Endothelial cell (in vitro differentiated cells): ENCODE data around the gene CS. TPM values are rescaled to one million over a fixed set of nuclear protein-coding genes. Genes with fewer than 3 reads are reported as not detected.
"Not testable (repeated sequence)": the region's sequence is repeated elsewhere in the genome, so short reads cannot be mapped to it uniquely, and the experiment has no call there.

ENCODE experiments used
- DNase-seq: peaks from one replicate; pipeline ENCODE4 v3.0.0; 2021; ENCODE audit warnings: low spot score
- H3K27ac Mint-ChIP-seq: one replicate; pipeline ENCODE4 v1.8.0; 2021; ENCODE audit warnings: mixed read lengths, inconsistent platforms; ENCODE audit not compliant: unreplicated experiment
- H3K27me3 Mint-ChIP-seq: one replicate; pipeline ENCODE4 v1.8.0; 2021; ENCODE audit warnings: mild to moderate bottlenecking, moderate library complexity, mixed read lengths, inconsistent platforms; ENCODE audit not compliant: unreplicated experiment
- H3K36me3 Mint-ChIP-seq: one replicate; pipeline ENCODE4 v1.8.0; 2021; ENCODE audit warnings: mild to moderate bottlenecking, low read depth, mixed read lengths, inconsistent platforms; ENCODE audit not compliant: unreplicated experiment
- H3K4me1 Mint-ChIP-seq: one replicate; pipeline ENCODE4 v1.8.0; 2021; ENCODE audit warnings: mild to moderate bottlenecking, mixed read lengths, inconsistent platforms; ENCODE audit not compliant: unreplicated experiment
- H3K4me3 Mint-ChIP-seq: one replicate; pipeline ENCODE4 v1.8.0; 2021; ENCODE audit warnings: mild to moderate bottlenecking, mixed read lengths, inconsistent platforms; ENCODE audit not compliant: unreplicated experiment
- H3K9me3 Mint-ChIP-seq: one replicate; pipeline ENCODE4 v1.8.0; 2021; ENCODE audit warnings: mixed read lengths, inconsistent platforms; ENCODE audit not compliant: unreplicated experiment
- CTCF ChIP-seq: fragments of 200-600 bp; sonication (generic); IDR thresholded peaks from one replicate; pipeline ENCODE4 v1.5.0; 2021; ENCODE audit warnings: antibody characterized with exemption; ENCODE audit not compliant: unreplicated experiment
- total RNA-seq: library from RNA; stranded (reverse); fragmentation: NEBNext Ultra II Directional; extraction: Animal tissue kit (Norgen Biotek cat#: 25700); gene quantifications from one replicate; pipeline ENCODE4 v1.2.1, GENCODE V29; 2021; ENCODE audit not compliant: unreplicated experiment

The CS gene
- total RNA-seq, 1 donor from 2014 or later: 187 TPM

GRCh38 chr12:56278905-56279304 lies 21.2 kb downstream of the CS start:
- Mint-ChIP-seq H3K4me1 (no peaks in the 10 kb centered on the region), H3K9me3 (no peaks in the 10 kb centered on the region), H3K27ac (no peak overlapping the region), H3K36me3 (peaks cover 33% of the 10 kb centered on the region), H3K4me3 (peak overlapping the region; percentile 5), H3K27me3 (peaks cover 1% of the 10 kb centered on the region)
- TF ChIP-seq CTCF: no peak
- no peak for DNase-seq

- no peak for TF ChIP-seq CTCF
- H3K27me3 Mint-ChIP-seq: no peaks in the 10 kb centered on the region
- peaks cover 43% of the 10 kb centered on the region for H3K36me3 Mint-ChIP-seq
- no peaks in the 10 kb centered on the region for H3K9me3 Mint-ChIP-seq
- no peak overlapping the region for H3K27ac Mint-ChIP-seq
- no peak overlapping the region for H3K4me3 Mint-ChIP-seq
- DNase-seq: no peak
- H3K4me1 Mint-ChIP-seq: no peaks in the 10 kb centered on the region
These were observed 25.8 kb downstream of the CS start for GRCh38 chr12:56274299-56274698.

GRCh38 chr12:56272468-56272867 lies 27.7 kb downstream of the CS start:
- not testable (repeated sequence) for H3K27ac Mint-ChIP-seq, H3K9me3 Mint-ChIP-seq, H3K4me3 Mint-ChIP-seq, H3K27me3 Mint-ChIP-seq, H3K4me1 Mint-ChIP-seq, DNase-seq
- peaks cover 44% of the 10 kb centered on the region for H3K36me3 Mint-ChIP-seq

- no peak for TF ChIP-seq CTCF
- no peak for DNase-seq
These were observed 29.1 kb downstream of the CS start for GRCh38 chr12:56271031-56271430.

GRCh38 chr12:56267443-56268071 lies 32.6 kb downstream of the CS start:
- Mint-ChIP-seq H3K4me1 (peaks cover 12% of the 10 kb centered on the region), H3K36me3 (peaks cover 20% of the 10 kb centered on the region), H3K27me3 (peaks cover 2% of the 10 kb centered on the region), H3K4me3 (peak overlapping the region; percentile 74), H3K9me3 (no peaks in the 10 kb centered on the region), H3K27ac (peak overlapping the region; percentile 32)
- no peak for TF ChIP-seq CTCF
- no peak for DNase-seq

More at GRCh38 chr12:56271031-56271430, 29.1 kb downstream of the CS start:
- Mint-ChIP-seq H3K27ac (no peak overlapping the region), H3K27me3 (peaks cover 2% of the 10 kb centered on the region), H3K36me3 (peaks cover 42% of the 10 kb centered on the region), H3K4me3 (peak overlapping the region; percentile 12), H3K9me3 (no peaks in the 10 kb centered on the region), H3K4me1 (peaks cover 12% of the 10 kb centered on the region)
